GM12878 (cell line): ENCODE measurements around the gene ADAMTS4. TPM values are rescaled to one million over a fixed set of nuclear protein-coding genes. Genes with fewer than 3 reads are reported as not detected.

Source experiments
- CREM ChIP-seq: IDR thresholded peaks from 2 replicates; pipeline ENCODE4 v1.6.1; 2014; ENCODE audit warnings: antibody characterized with exemption, low read depth
- EP300 ChIP-seq, 2 experiments: fragments of 150-350 bp in 1 of 2; IDR thresholded peaks; 2 replicates each; pipeline ENCODE4 v1.6.1; 2011 to 2012; ENCODE audit warnings: low read depth in 2 of 2, low read length in 2 of 2, borderline replicate concordance in 1 of 2, improper control_type of control experiment in 1 of 2, inconsistent platforms in 1 of 2; ENCODE audit not compliant: control insufficient read depth in 1 of 2
- IRF4 ChIP-seq: IDR thresholded peaks from 2 replicates; pipeline ENCODE4 v1.6.1; 2011; ENCODE audit warnings: low read depth, low read length
- IRF5 ChIP-seq: fragments of 450-650 bp; IDR thresholded peaks from 2 replicates; pipeline ENCODE4 v1.6.1; 2017; ENCODE audit warnings: borderline replicate concordance
- MEF2A ChIP-seq: IDR thresholded peaks from 2 replicates; pipeline ENCODE4 v1.6.1; 2011; ENCODE audit warnings: low read depth, mild to moderate bottlenecking, low read length, moderate library complexity; ENCODE audit not compliant: insufficient read depth
- MYC ChIP-seq: IDR thresholded peaks from 2 replicates; pipeline ENCODE4 v1.6.1; 2011; ENCODE audit warnings: mild to moderate bottlenecking, low read length, moderate library complexity, inconsistent platforms; ENCODE audit not compliant: insufficient read depth, insufficient replicate concordance, insufficient read length, severe bottlenecking
- NBN ChIP-seq: fragments of 450-650 bp; IDR thresholded peaks from 2 replicates; pipeline ENCODE4 v1.6.1; 2016
- NFXL1 ChIP-seq: fragments of 450-650 bp; IDR thresholded peaks from 2 replicates; pipeline ENCODE4 v1.6.1; 2017; ENCODE audit warnings: antibody characterized with exemption, mild to moderate bottlenecking, borderline replicate concordance
- POLR2A ChIP-seq: IDR thresholded peaks from 2 replicates; pipeline ENCODE4 v1.6.1; 2011; ENCODE audit warnings: low read depth, mild to moderate bottlenecking, low read length
- TCF7 ChIP-seq: IDR thresholded peaks from 2 replicates; pipeline ENCODE4 v1.6.1; 2014; ENCODE audit warnings: antibody characterized with exemption, borderline replicate concordance
- WRNIP1 ChIP-seq: IDR thresholded peaks from 2 replicates; pipeline ENCODE4 v1.6.1; 2011; ENCODE audit warnings: low read depth, low read length, improper control_type of control experiment, borderline replicate concordance
- ZBTB11 ChIP-seq: fragments of 450-650 bp; formaldehyde crosslinking; IDR thresholded peaks from 2 replicates; pipeline ENCODE4 v1.5.0; 2022; ENCODE audit warnings: mild to moderate bottlenecking, missing genetic modification characterization
- polyA plus RNA-seq, 11 experiments: library from polyadenylated mRNA; depleted of rRNA in 4 of 11; unstranded in 6 of 11; stranded (reverse) in 5 of 11; fragments of >200 nt; fragmentation: Nextera tagmentation in 4 of 11; fragmentation: Illumina TruSeq in 1 of 11; extraction: Ambion mirVana in 4 of 11; extraction: Trizol in 1 of 11; gene quantifications; 1 replicate in 1 of 11; 2 replicates in 10 of 11; pipeline versions ENCODE4 v1.2.1 to v1.2.3, GENCODE V29; 2011 to 2016; ENCODE audit warnings: inconsistent platforms in 2 of 11, missing spikeins in 2 of 11, low read depth in 1 of 11
- total RNA-seq, 4 experiments: library from RNA; depleted of rRNA in 3 of 4; stranded (reverse); fragments of >200 nt in 3 of 4; fragmentation: Illumina TruSeq in 1 of 4; extraction: Trizol in 1 of 4; gene quantifications; 2 replicates each; pipeline versions ENCODE4 v1.2.1 to v1.2.3, GENCODE V29; 2013 to 2021

The ADAMTS4 gene
- total and polyA plus RNA-seq, 10 of the 15 experiments (the other 5 are each of a cell fraction or from before 2014, with no cell fraction given): 0.01 to 0.13 (median 0.05) TPM; not detected in 2

GRCh38 chr1:161160671-161161145 lies 38.1 kb downstream of the ADAMTS4 start (continued):
- no peak for TF ChIP-seq ZBTB11 (CRISPR knock-in tag)
- no peak for TF ChIP-seq MEF2A
- no peak for TF ChIP-seq WRNIP1
- TF ChIP-seq CREM: no peak
- no peak for TF ChIP-seq MYC
- TF ChIP-seq TCF7: no peak
- TF ChIP-seq IRF4: no peak
- no peak for TF ChIP-seq POLR2A
- TF ChIP-seq IRF5: no peak
- no peak for TF ChIP-seq NFXL1
- no peak for TF ChIP-seq EP300 (IDR thresholded peaks at IDR 0.05; ENCODE audit: borderline replicate concordance in 1 of 2, control insufficient read depth in 1 of 2, low read depth in 2 of 2, low read length in 2 of 2)
- no peak for TF ChIP-seq NBN
- TF ChIP-seq, all 136 proteins: peak for 0
